A549 (cell line): ENCODE data around the gene TRMT1. TPM values are rescaled to one million over a fixed set of nuclear protein-coding genes. Genes with fewer than 3 reads are reported as not detected.

Experiments used
- ATAC-seq, 2 experiments: fragments of 200-7000 bp in 1 of 2; fragments of >200 bp in 1 of 2; cut with Nextera tagmentation in 1 of 2; cut with Tn5 transposase in 1 of 2; 3 replicates each; pipeline versions ENCODE4 v1.8.0 to v1.9.1; 2018 to 2020; ENCODE audit warnings: mild to moderate bottlenecking in 1 of 2, moderate library complexity in 1 of 2
- CTCF ChIA-PET: fragments of 300-600 bp; sonication (Branson Sonifier 250); formaldehyde crosslinking; extraction: SDS; loops from one replicate; lab custom pipeline; 2021; ENCODE audit warnings: antibody characterized with exemption, inconsistent platforms; lab: Yijun Ruan, JAX
- POLR2A ChIA-PET: fragments of 350-600 bp; formaldehyde crosslinking; extraction: SDS; loops from one replicate; lab custom pipeline; 2021; ENCODE audit warnings: antibody characterized with exemption, inconsistent platforms; lab: Yijun Ruan, JAX
- DNase-seq, 2 experiments: peaks; one replicate each; pipeline versions ENCODE4 v3.0.0 to v3.0.0-alpha.2; 2011 to 2016; ENCODE audit warnings: low read depth in 1 of 2, low spot score in 1 of 2
- FAIRE-seq: peaks from 2 replicates; lab custom pipeline; 2011; peaks lifted over from hg19 to GRCh38; lab: Jason Lieb, UNC
- H3K27ac ChIP-seq, 2 experiments: fragments of >200 bp; sonication (Bioruptor Twin); formaldehyde crosslinking; 3 replicates each; pipeline ENCODE4 v1.5.1; 2016 to 2017
- H3K4me1 ChIP-seq: fragments of >200 bp; sonication (Bioruptor Twin); formaldehyde crosslinking; 3 replicates; pipeline ENCODE4 v1.6.1; 2016
- H3K4me2 ChIP-seq: fragments of >200 bp; sonication (Bioruptor Twin); formaldehyde crosslinking; 3 replicates; pipeline ENCODE4 v1.6.1; 2016
- H3K4me3 ChIP-seq: fragments of >200 bp; sonication (Bioruptor Twin); formaldehyde crosslinking; 3 replicates; pipeline ENCODE4 v1.5.1; 2016
- H3K9me3 ChIP-seq: fragments of >200 bp; sonication (Bioruptor Twin); formaldehyde crosslinking; 3 replicates; pipeline ENCODE4 v1.6.1; 2016
- ATOH8 ChIP-seq: fragments of 250-450 bp; sonication (Bioruptor Pico); IDR thresholded peaks from 2 replicates; pipeline ENCODE4 v1.5.0; 2020; ENCODE audit warnings: low read depth, mild to moderate bottlenecking, moderate library complexity
- CBX2 ChIP-seq: fragments of 200-600 bp; sonication (generic); IDR thresholded peaks from 2 replicates; pipeline ENCODE4 v1.6.1; 2016; ENCODE audit warnings: low read depth, mild to moderate bottlenecking, borderline replicate concordance
- CBX8 ChIP-seq: fragments of 200-600 bp; sonication (generic); IDR thresholded peaks from 2 replicates; pipeline ENCODE4 v1.6.1; 2016
- CEBPB ChIP-seq, 2 experiments: fragments of >200 bp in 1 of 2; sonication (Bioruptor Twin) in 1 of 2; formaldehyde crosslinking in 1 of 2; IDR thresholded peaks; 2 replicates each; pipeline ENCODE4 v1.6.1; 2012 to 2016
- CHD2 ChIP-seq: fragments of 150-350 bp; IDR thresholded peaks from 2 replicates; pipeline ENCODE4 v1.6.1; 2014; ENCODE audit warnings: low read length; ENCODE audit not compliant: partially characterized antibody
- CTCF ChIP-seq: fragments of >200 bp; sonication (Bioruptor Twin); formaldehyde crosslinking; IDR thresholded peaks from 3 replicates; pipeline ENCODE4 v1.5.1; 2016
- EHF ChIP-seq: fragments of 250-450 bp; sonication (Bioruptor Pico); IDR thresholded peaks from 2 replicates; pipeline ENCODE4 v1.5.0; 2020; ENCODE audit warnings: mild to moderate bottlenecking
- EHMT2 ChIP-seq: fragments of 200-600 bp; sonication (generic); IDR thresholded peaks from 2 replicates; pipeline ENCODE4 v1.6.1; 2016; ENCODE audit warnings: antibody characterized with exemption, low read depth, mild to moderate bottlenecking, moderate library complexity
- FOSB ChIP-seq: fragments of 250-450 bp; sonication (Bioruptor Pico); IDR thresholded peaks from 2 replicates; pipeline ENCODE4 v1.5.0; 2020; ENCODE audit warnings: mild to moderate bottlenecking, moderate library complexity
- FOXS1 ChIP-seq: fragments of 250-450 bp; sonication (Bioruptor Pico); IDR thresholded peaks from 2 replicates; pipeline ENCODE4 v1.5.0; 2020; ENCODE audit warnings: mild to moderate bottlenecking, moderate library complexity
- HEYL ChIP-seq: fragments of 250-450 bp; sonication (Bioruptor Pico); IDR thresholded peaks from 2 replicates; pipeline ENCODE4 v1.8.0; 2021; ENCODE audit warnings: mild to moderate bottlenecking, moderate library complexity
- HMGXB4 ChIP-seq: fragments of 250-450 bp; sonication (Bioruptor Pico); IDR thresholded peaks from 2 replicates; pipeline ENCODE4 v1.5.0; 2021; ENCODE audit warnings: mild to moderate bottlenecking, moderate library complexity, borderline replicate concordance
- HOXB5 ChIP-seq: fragments of 250-450 bp; sonication (Bioruptor Pico); IDR thresholded peaks from 2 replicates; pipeline ENCODE4 v1.5.0; 2020; ENCODE audit warnings: mild to moderate bottlenecking, moderate library complexity
- KDM1A ChIP-seq: fragments of 200-600 bp; sonication (generic); IDR thresholded peaks from 2 replicates; pipeline ENCODE4 v1.6.1; 2016; ENCODE audit warnings: low read depth, mild to moderate bottlenecking
- MYC ChIP-seq: IDR thresholded peaks from 2 replicates; pipeline ENCODE4 v1.6.1; 2012; ENCODE audit warnings: mild to moderate bottlenecking, inconsistent platforms, low read length, improper control_type of control experiment, borderline replicate concordance
- NFE2L2 ChIP-seq: fragments of 150-350 bp; conservative IDR thresholded peaks from 2 replicates; pipeline ENCODE4 v1.6.1; 2014; ENCODE audit warnings: low read length
- NPAS2 ChIP-seq: fragments of 250-450 bp; sonication (Bioruptor Pico); IDR thresholded peaks from 2 replicates; pipeline ENCODE4 v1.8.0; 2022; ENCODE audit warnings: mild to moderate bottlenecking, moderate library complexity, borderline replicate concordance
- PBX3 ChIP-seq: IDR thresholded peaks from 2 replicates; pipeline ENCODE4 v1.6.1; 2012
- POLR2AphosphoS2 ChIP-seq: conservative IDR thresholded peaks from 2 replicates; pipeline ENCODE4 v1.6.1; 2012; ENCODE audit warnings: low read length, improper control_type of control experiment, inconsistent platforms
- RARB ChIP-seq: fragments of 250-450 bp; sonication (Bioruptor Pico); IDR thresholded peaks from 2 replicates; pipeline ENCODE4 v1.8.0; 2021; ENCODE audit warnings: mild to moderate bottlenecking, moderate library complexity
- RFX5 ChIP-seq: fragments of 450-650 bp; IDR thresholded peaks from 2 replicates; pipeline ENCODE4 v1.7.1; 2014; ENCODE audit warnings: antibody characterized with exemption, mild to moderate bottlenecking, moderate library complexity
- RNF2 ChIP-seq: fragments of 200-600 bp; sonication (generic); IDR thresholded peaks from 2 replicates; pipeline ENCODE4 v1.6.1; 2016; ENCODE audit warnings: low read depth, mild to moderate bottlenecking, antibody characterized with exemption, moderate library complexity, borderline replicate concordance
- SREBF2 ChIP-seq: fragments of 450-650 bp; IDR thresholded peaks from 2 replicates; pipeline ENCODE4 v1.6.1; 2014; ENCODE audit warnings: mild to moderate bottlenecking, moderate library complexity
- USF2 ChIP-seq: fragments of 450-650 bp; IDR thresholded peaks from 2 replicates; pipeline ENCODE4 v1.6.1; 2014; ENCODE audit warnings: antibody characterized with exemption
- ZC3H11A ChIP-seq: fragments of 450-650 bp; IDR thresholded peaks from 2 replicates; pipeline ENCODE4 v1.6.1; 2014; ENCODE audit warnings: antibody characterized with exemption, mild to moderate bottlenecking
- ZFP36 ChIP-seq: fragments of 450-650 bp; IDR thresholded peaks from 2 replicates; pipeline ENCODE4 v1.6.1; 2014; ENCODE audit warnings: borderline replicate concordance; ENCODE audit not compliant: partially characterized antibody
- WGBS: methylation state at CpG from one replicate; pipeline ENCODE4 v1.1.6; 2017; ENCODE audit errors: missing lambda C conversion rate; 5-methylcytosine and 5-hydroxymethylcytosine counted together
- polyA plus RNA-seq, 4 experiments: library from polyadenylated mRNA; depleted of rRNA in 3 of 4; stranded (reverse); fragments of >200 nt; fragmentation: RNase III in 1 of 4; extraction: RNeasy Plus Mini Kit Qiagen cat#74134 plus additional on column Dnase treatment in 1 of 4; gene quantifications; 2 replicates in 3 of 4; 3 replicates in 1 of 4; pipeline ENCODE4 v1.2.3, GENCODE V29; 2011 to 2017

Gene TRMT1
- polyA plus RNA-seq, 2 of the 4 experiments (the other 2 are of a cell fraction) = 18.2 to 29.8 TPM

GRCh38 chr19:13087795-13088537 is 28.6 kb downstream of the TRMT1 start:
- H3K4me2 ChIP-seq = no peak overlapping the region
- ChIA-PET CTCF (interaction anchor here (1.9 to 9.1 kb wide), 3 partner anchors 26 to 111 kb away, joined by 14 to 309 read pairs (median 14); no protein-coding TSS in a partner anchor), POLR2A (no interaction called here)
- peaks cover 23% of the 10 kb centered on the region for H3K4me1 ChIP-seq
- FAIRE-seq (no peak), ATAC-seq (no peak), DNase-seq (no peak)
- TF ChIP-seq KDM1A (no peak), EHMT2 (no peak), USF2 (no peak), POLR2AphosphoS2 (no peak), FOSB (no peak), NFE2L2 (no peak), MYC (no peak), ZC3H11A (no peak), RNF2 (no peak), CBX2 (no peak), NPAS2 (CRISPR knock-in tag) (no peak), CEBPB (IDR thresholded peaks at IDR 0.05) (no peak), PBX3 (no peak), CBX8 (no peak), CTCF (no peak)
- WGBS = 87% methylated on average over 29 of the region's 37 CpGs
- H3K9me3 ChIP-seq = no peaks in the 10 kb centered on the region
- H3K4me3 ChIP-seq = no peak overlapping the region
- H3K27ac ChIP-seq = no peak overlapping the region

GRCh38 chr19:13087295-13087694 is 29.2 kb downstream of the TRMT1 start:
- DNase-seq (no peak), FAIRE-seq (no peak), ATAC-seq (no peak)
- no peak overlapping the region for H3K27ac ChIP-seq
- H3K4me2 ChIP-seq = no peak overlapping the region
- TF ChIP-seq FOXS1 (no peak), HEYL (no peak), CBX2 (no peak), ZFP36 (no peak), CBX8 (no peak)
- TF ChIP-seq, all 56 proteins: peak for 0
- H3K4me1 ChIP-seq = peaks cover 17% of the 10 kb centered on the region
- CTCF ChIA-PET = interaction anchor here (1.9 to 4.3 kb wide), 3 partner anchors 26 to 122 kb away, joined by 14 to 20 read pairs (median 14); no protein-coding TSS in a partner anchor
- POLR2A ChIA-PET = no interaction called here
- WGBS = 94% methylated on average over 8 of the region's 12 CpGs
- H3K4me3 ChIP-seq = no peak overlapping the region
- no peaks in the 10 kb centered on the region for H3K9me3 ChIP-seq

- FAIRE-seq (no peak), ATAC-seq (no peak), DNase-seq (no peak)
- WGBS = 93% methylated on average over 2 of the region's 2 CpGs
- Histone ChIP-seq H3K4me2 (no peak overlapping the region), H3K4me3 (no peak overlapping the region), H3K27ac (no peak overlapping the region), H3K9me3 (no peaks in the 10 kb centered on the region), H3K4me1 (peaks cover 7% of the 10 kb centered on the region)
- TF ChIP-seq HOXB5 (CRISPR knock-in tag) (no peak), SREBF2 (no peak), CBX2 (no peak), CHD2 (no peak), FOSB (no peak), EHF (CRISPR knock-in tag) (no peak), HMGXB4 (CRISPR knock-in tag) (no peak), RARB (CRISPR knock-in tag) (no peak), RFX5 (no peak), ZFP36 (no peak), ATOH8 (CRISPR knock-in tag) (no peak)
- ChIA-PET CTCF (interaction anchor here (0.5 to 5.1 kb wide), 7 partner anchors 8 to 121 kb away, joined by 3 to 55 read pairs (median 14); no protein-coding TSS in a partner anchor), POLR2A (no interaction called here)
These were observed 30.2 kb downstream of the TRMT1 start for GRCh38 chr19:13086341-13086740.
